Natural killer cell (primary cell): ENCODE data around the gene SLC8B1. TPM values are rescaled to one million over a fixed set of nuclear protein-coding genes. Genes with fewer than 3 reads are reported as not detected.

Experiments used
- ATAC-seq, 3 donors: fragments of 150-1000 bp in 2 of 3; fragments of 200-7000 bp in 1 of 3; cut with Tn5 transposase; 1 replicate in 1 of 3; 2 replicates in 2 of 3; pipeline ENCODE4 v1.10.0; 2021; ENCODE audit warnings: mild to moderate bottlenecking in 2 of 3, moderate library complexity in 2 of 3
- DNase-seq, 2 donors: peaks; one replicate each; pipeline versions ENCODE4 v3.0.0 to v3.0.0-alpha.2; 2013 to 2021; ENCODE audit warnings: mixed read lengths in 1 of 2
- H3K27ac ChIP-seq: one replicate; pipeline ENCODE4 v1.5.1; 2013; ENCODE audit warnings: mild to moderate bottlenecking, low read length
- H3K27me3 ChIP-seq: one replicate; pipeline ENCODE4 v1.6.1; 2013; ENCODE audit warnings: low read length; ENCODE audit not compliant: control insufficient read depth, insufficient read depth
- H3K36me3 ChIP-seq: one replicate; pipeline ENCODE4 v1.6.1; 2013; ENCODE audit warnings: low read length; ENCODE audit not compliant: control insufficient read depth, insufficient read depth
- H3K4me1 ChIP-seq: one replicate; pipeline ENCODE4 v1.6.1; 2013; ENCODE audit warnings: low read length; ENCODE audit not compliant: control insufficient read depth, insufficient read depth
- H3K4me3 ChIP-seq: one replicate; pipeline ENCODE4 v1.5.1; 2013; ENCODE audit warnings: low read length
- H3K9me3 ChIP-seq: one replicate; pipeline ENCODE4 v1.6.1; 2013; ENCODE audit warnings: low read length; ENCODE audit not compliant: control insufficient read depth, insufficient read depth
- H3K27ac Mint-ChIP-seq, 2 donors: one replicate each; pipeline ENCODE4 v1.8.0; 2022; ENCODE audit warnings: mild to moderate bottlenecking in 2 of 2, mixed read lengths in 2 of 2, moderate library complexity in 1 of 2
- H3K27me3 Mint-ChIP-seq, 2 donors: one replicate each; pipeline ENCODE4 v1.8.0; 2022; ENCODE audit warnings: low read depth in 2 of 2, mixed read lengths in 2 of 2
- H3K36me3 Mint-ChIP-seq: one replicate; pipeline ENCODE4 v1.8.0; 2022; ENCODE audit warnings: mixed read lengths
- H3K4me1 Mint-ChIP-seq, 2 donors: one replicate each; pipeline ENCODE4 v1.8.0; 2022; ENCODE audit warnings: mixed read lengths in 2 of 2
- H3K4me3 Mint-ChIP-seq: one replicate; pipeline ENCODE4 v1.8.0; 2022; ENCODE audit warnings: mild to moderate bottlenecking, moderate library complexity, mixed read lengths
- H3K9me3 Mint-ChIP-seq, 2 donors: one replicate each; pipeline ENCODE4 v1.8.0; 2022; ENCODE audit warnings: mixed read lengths in 2 of 2
- CTCF ChIP-seq: fragments of 200-600 bp; IDR thresholded peaks from one replicate; pipeline ENCODE4 v1.8.0; 2022; ENCODE audit warnings: antibody characterized with exemption
- WGBS: methylation state at CpG from one replicate; pipeline ENCODE4 v1.1.7; 2013; ENCODE audit warnings: missing lambda C conversion rate; ENCODE audit not compliant: insufficient coverage; 5-methylcytosine and 5-hydroxymethylcytosine counted together
- intact Hi-C: fragments of 100-400 bp; cut with micrococcal nuclease; formaldehyde crosslinking; loops from one replicate; pipeline ENCODE4 v1.14.2; 2022
- total RNA-seq, 4 donors: library from RNA; stranded (reverse); fragments of 120-200 nt in 1 of 4; gene quantifications; one replicate each; pipeline versions ENCODE4 v1.2.3 to v1.2.4, GENCODE V29; 2013 to 2022

SLC8B1 gene
- total RNA-seq, 3 donors from 2014 or later (not counting 1 experiment from before 2014, with no cell fraction given) = 26.1 to 34.4 (median 31.2) TPM

GRCh38 chr12:113346353-113346752 is 11.4 kb upstream of the SLC8B1 start:
- H3K36me3 ChIP-seq = no peaks in the 10 kb centered on the region
- WGBS = 78% methylated on average over 5 of the region's 5 CpGs
- H3K9me3 ChIP-seq = no peaks in the 10 kb centered on the region
- H3K4me1 ChIP-seq = peaks cover 3% of the 10 kb centered on the region
- ATAC-seq (no peak), DNase-seq (no peak)
- no peaks in the 10 kb centered on the region for H3K27me3 ChIP-seq
- Mint-ChIP-seq H3K27me3 (peaks cover 7 to 9% of the 10 kb centered on the region in 2 donors), H3K9me3 (no peaks in the 10 kb centered on the region), H3K27ac (no peak overlapping the region), H3K36me3 (no peaks in the 10 kb centered on the region), H3K4me3 (no peak overlapping the region), H3K4me1 (no peaks in the 10 kb centered on the region)
- no peak overlapping the region for H3K4me3 ChIP-seq
- intact Hi-C loops = no loop called here
- H3K27ac ChIP-seq = no peak overlapping the region
- TF ChIP-seq CTCF = no peak

DNA sequence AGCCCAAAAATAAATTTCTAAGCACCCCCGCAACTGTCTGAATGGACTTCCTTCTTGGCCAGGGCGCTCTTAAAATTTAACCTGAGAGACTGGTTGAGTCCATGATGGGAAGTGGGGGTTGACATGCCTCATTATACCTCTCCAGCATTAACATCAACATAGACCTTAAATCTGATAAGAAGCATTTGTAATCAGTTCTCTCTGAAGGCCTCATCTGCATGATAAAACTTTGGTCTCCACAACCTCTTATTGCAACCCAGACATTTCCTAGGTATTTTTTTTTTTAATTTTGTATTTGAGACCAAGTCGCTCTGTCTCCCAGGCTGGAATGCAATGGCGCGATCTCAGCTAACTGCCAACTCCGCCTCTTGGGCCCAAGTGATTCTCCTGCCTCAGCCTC is 10.4 kb upstream of the SLC8B1 start:
- no peak overlapping the region for H3K4me3 ChIP-seq
- Mint-ChIP-seq H3K9me3 (no peaks in the 10 kb centered on the region), H3K27ac (no peak overlapping the region), H3K27me3 (peaks cover 7 to 9% of the 10 kb centered on the region in 2 donors), H3K36me3 (no peaks in the 10 kb centered on the region), H3K4me1 (peaks cover 0 to under 1% of the 10 kb centered on the region in 2 donors), H3K4me3 (no peak overlapping the region)
- intact Hi-C loops = no loop called here
- H3K27ac ChIP-seq = no peak overlapping the region
- DNase-seq (no peak), ATAC-seq (no peak)
- TF ChIP-seq CTCF = no peak
- no peaks in the 10 kb centered on the region for H3K27me3 ChIP-seq
- WGBS = 98% methylated on average over 4 of the region's 6 CpGs
- H3K9me3 ChIP-seq = no peaks in the 10 kb centered on the region
- H3K36me3 ChIP-seq = no peaks in the 10 kb centered on the region
- peaks cover 3% of the 10 kb centered on the region for H3K4me1 ChIP-seq

- H3K4me3 Mint-ChIP-seq = no peak overlapping the region
Observed at GRCh38 chr12:113341535-113341934, 6.6 kb upstream of the SLC8B1 start.

More at GRCh38 chr12:113341535-113341934, 6.6 kb upstream of the SLC8B1 start:
- Histone ChIP-seq H3K36me3 (no peaks in the 10 kb centered on the region), H3K9me3 (no peaks in the 10 kb centered on the region), H3K27ac (no peak overlapping the region), H3K4me1 (peaks cover 3% of the 10 kb centered on the region), H3K27me3 (no peaks in the 10 kb centered on the region), H3K4me3 (no peak overlapping the region)
- TF ChIP-seq CTCF = no peak
- Mint-ChIP-seq H3K36me3 (no peaks in the 10 kb centered on the region), H3K27me3 (peaks cover 0 to 2% of the 10 kb centered on the region in 2 donors), H3K4me1 (peaks cover 0 to 4% of the 10 kb centered on the region in 2 donors), H3K9me3 (no peaks in the 10 kb centered on the region), H3K27ac (no peak overlapping the region)
- WGBS = 81% methylated on average over 6 of the region's 6 CpGs
- ATAC-seq (no peak), DNase-seq (no peak)
- intact Hi-C loops = no loop called here
